SK-N-SH treated with all-trans-retinoic acid at 6 μM for 48 hours (cell line): ENCODE results near the gene RHEX.

Experiments used
- ATAC-seq: fragments of 200-7000 bp; cut with Tn5 transposase; 3 replicates; pipeline ENCODE4 v1.9.1; 2020; ENCODE audit warnings: mild to moderate bottlenecking, moderate library complexity
- ARNTL ChIP-seq: fragments of 450-650 bp; formaldehyde crosslinking; IDR thresholded peaks from 2 replicates; pipeline ENCODE4 v1.5.0; 2020; ENCODE audit warnings: low read depth, mild to moderate bottlenecking, moderate library complexity, borderline replicate concordance
- BACH2 ChIP-seq: fragments of 250-450 bp; sonication (Bioruptor Pico); IDR thresholded peaks from 2 replicates; pipeline ENCODE4 v1.9.0; 2021; ENCODE audit warnings: mild to moderate bottlenecking, borderline replicate concordance
- CREB5 ChIP-seq: fragments of 250-450 bp; sonication (Bioruptor Pico); IDR thresholded peaks from 2 replicates; pipeline ENCODE4 v1.5.1; 2020; ENCODE audit warnings: low read depth, mild to moderate bottlenecking, moderate library complexity
- CSDC2 ChIP-seq: fragments of 250-450 bp; sonication (Bioruptor Pico); IDR thresholded peaks from 2 replicates; pipeline ENCODE4 v1.5.0; 2020; ENCODE audit warnings: mild to moderate bottlenecking, moderate library complexity
- CSRNP3 ChIP-seq: fragments of 250-450 bp; sonication (Bioruptor Pico); IDR thresholded peaks from 2 replicates; pipeline ENCODE4 v1.5.1; 2021; ENCODE audit warnings: mild to moderate bottlenecking, moderate library complexity
- ESRRG ChIP-seq: fragments of 250-450 bp; sonication (Bioruptor Pico); IDR thresholded peaks from 2 replicates; pipeline ENCODE4 v1.6.1; 2021; ENCODE audit warnings: mild to moderate bottlenecking
- ISL1 ChIP-seq: fragments of 250-450 bp; sonication (Bioruptor Pico); IDR thresholded peaks from 2 replicates; pipeline ENCODE4 v2.1.2; 2022; ENCODE audit warnings: mild to moderate bottlenecking, moderate library complexity
- OSR1 ChIP-seq: fragments of 250-450 bp; sonication (Bioruptor Pico); IDR thresholded peaks from 2 replicates; pipeline ENCODE4 v1.8.0; 2022; ENCODE audit warnings: moderate library complexity, mild to moderate bottlenecking, inconsistent platforms
- PATZ1 ChIP-seq: fragments of 250-450 bp; sonication (Bioruptor Pico); IDR thresholded peaks from 2 replicates; pipeline ENCODE4 v1.8.0; 2020; ENCODE audit warnings: mild to moderate bottlenecking, moderate library complexity, borderline replicate concordance
- POU6F1 ChIP-seq: fragments of 250-450 bp; sonication (Bioruptor Pico); IDR thresholded peaks from 2 replicates; pipeline ENCODE4 v1.8.0; 2021; ENCODE audit warnings: low read depth, mild to moderate bottlenecking, moderate library complexity, borderline replicate concordance
- PPARA ChIP-seq: fragments of 250-450 bp; sonication (Bioruptor Pico); IDR thresholded peaks from 2 replicates; pipeline ENCODE4 v1.5.0; 2020; ENCODE audit warnings: mild to moderate bottlenecking, borderline replicate concordance
- RARB ChIP-seq: fragments of 250-450 bp; sonication (Bioruptor Pico); IDR thresholded peaks from 2 replicates; pipeline ENCODE4 v1.8.0; 2021; ENCODE audit warnings: mild to moderate bottlenecking, moderate library complexity
- SNAI2 ChIP-seq: fragments of 250-450 bp; sonication (Bioruptor Pico); IDR thresholded peaks from 2 replicates; pipeline ENCODE4 v1.5.0; 2020; ENCODE audit warnings: mild to moderate bottlenecking, moderate library complexity
- TCF4 ChIP-seq: fragments of 250-450 bp; sonication (Bioruptor Pico); IDR thresholded peaks from 2 replicates; pipeline ENCODE4 v1.8.0; 2021; ENCODE audit warnings: mild to moderate bottlenecking, moderate library complexity, borderline replicate concordance
- TOX ChIP-seq: fragments of 250-450 bp; sonication (Bioruptor Pico); IDR thresholded peaks from 2 replicates; pipeline ENCODE4 v1.8.0; 2021; ENCODE audit warnings: mild to moderate bottlenecking, moderate library complexity, borderline replicate concordance
- TSHZ2 ChIP-seq: fragments of 250-450 bp; sonication (Bioruptor Pico); IDR thresholded peaks from 2 replicates; pipeline ENCODE4 v1.5.0; 2020; ENCODE audit warnings: mild to moderate bottlenecking, moderate library complexity
- ZFP3 ChIP-seq: fragments of 250-450 bp; sonication (Bioruptor Pico); IDR thresholded peaks from 2 replicates; pipeline ENCODE4 v1.5.0; 2020; ENCODE audit warnings: mild to moderate bottlenecking, moderate library complexity
- ZNF565 ChIP-seq: fragments of 450-650 bp; formaldehyde crosslinking; conservative IDR thresholded peaks from 2 replicates; pipeline ENCODE4 v1.5.0; 2020; ENCODE audit warnings: low read depth, mild to moderate bottlenecking, moderate library complexity
- ZNF70 ChIP-seq: fragments of 450-650 bp; formaldehyde crosslinking; IDR thresholded peaks from 2 replicates; pipeline ENCODE4 v1.5.0; 2020; ENCODE audit warnings: mild to moderate bottlenecking, moderate library complexity

Gene RHEX

GRCh38 chr1:206112600-206113301, 59.8 kb downstream of the RHEX start:
- TF ChIP-seq PPARA (CRISPR knock-in tag) (no peak), ARNTL (CRISPR knock-in tag) (no peak), ESRRG (CRISPR knock-in tag) (no peak), PATZ1 (CRISPR knock-in tag) (no peak), CREB5 (CRISPR knock-in tag) (no peak), ZFP3 (CRISPR knock-in tag) (no peak), ZNF565 (no peak), SNAI2 (no peak), TCF4 (CRISPR knock-in tag) (no peak), CSRNP3 (CRISPR knock-in tag) (no peak), RARB (CRISPR knock-in tag) (no peak), TOX (no peak), POU6F1 (no peak), TSHZ2 (CRISPR knock-in tag) (no peak)

GRCh38 chr1:206114692-206115640, 62.0 kb downstream of the RHEX start:
- ATAC-seq, result no peak
- TF ChIP-seq RARB (CRISPR knock-in tag) (no peak), OSR1 (CRISPR knock-in tag) (no peak), BACH2 (CRISPR knock-in tag) (no peak), ZNF565 (no peak), ISL1 (CRISPR knock-in tag) (no peak), ZNF70 (CRISPR knock-in tag) (no peak), CSDC2 (CRISPR knock-in tag) (no peak), CREB5 (CRISPR knock-in tag) (no peak), POU6F1 (no peak), TOX (no peak), ESRRG (CRISPR knock-in tag) (no peak), CSRNP3 (CRISPR knock-in tag) (no peak), PPARA (CRISPR knock-in tag) (no peak), TCF4 (CRISPR knock-in tag) (no peak), ZFP3 (CRISPR knock-in tag) (no peak)

More at GRCh38 chr1:206112600-206113301, 59.8 kb downstream of the RHEX start:
- ATAC-seq, result no peak
